H9 (cell line): ENCODE data around the gene PRELID1. TPM values are rescaled to one million over a fixed set of nuclear protein-coding genes. Genes with fewer than 3 reads are reported as not detected.

ENCODE experiments used
- DNase-seq: peaks from one replicate; pipeline ENCODE4 v3.0.0-alpha.2; 2017
- H2AFZ ChIP-seq: one replicate; pipeline ENCODE4 v1.6.1; 2013; ENCODE audit warnings: mild to moderate bottlenecking, low read length, control low read depth, moderate library complexity
- H2AK5ac ChIP-seq: 2 replicates; pipeline ENCODE4 v1.6.1; 2013; ENCODE audit warnings: low read length, control low read depth, mixed read lengths; ENCODE audit not compliant: insufficient read length
- H2BK120ac ChIP-seq: one replicate; pipeline ENCODE4 v1.6.1; 2013; ENCODE audit warnings: low read depth, mild to moderate bottlenecking, low read length, control low read depth, inconsistent platforms; ENCODE audit not compliant: poor library complexity, severe bottlenecking
- H2BK12ac ChIP-seq: 2 replicates; pipeline ENCODE4 v1.6.1; 2013; ENCODE audit warnings: low read length, control low read depth, mixed read lengths, low read depth; ENCODE audit not compliant: insufficient read length
- H2BK15ac ChIP-seq: 2 replicates; pipeline ENCODE4 v1.6.1; 2013; ENCODE audit warnings: low read depth, low read length, control low read depth
- H2BK20ac ChIP-seq: one replicate; pipeline ENCODE4 v1.6.1; 2013; ENCODE audit warnings: low read depth, mild to moderate bottlenecking, low read length, control low read depth, inconsistent platforms; ENCODE audit not compliant: poor library complexity, severe bottlenecking
- H2BK5ac ChIP-seq: 2 replicates; pipeline ENCODE4 v1.6.1; 2013; ENCODE audit warnings: low read length, control low read depth, mixed read lengths; ENCODE audit not compliant: insufficient read length
- H3K14ac ChIP-seq: 2 replicates; pipeline ENCODE4 v1.6.1; 2013; ENCODE audit warnings: low read length, control low read depth; ENCODE audit not compliant: insufficient read depth
- H3K18ac ChIP-seq: 2 replicates; pipeline ENCODE4 v1.6.1; 2013; ENCODE audit warnings: low read depth, mild to moderate bottlenecking, mixed read lengths, low read length, control low read depth; ENCODE audit not compliant: insufficient read length
- H3K23ac ChIP-seq: 2 replicates; pipeline ENCODE4 v1.6.1; 2013; ENCODE audit warnings: low read length, control low read depth, mixed read lengths, low read depth; ENCODE audit not compliant: insufficient read length
- H3K23me2 ChIP-seq: 2 replicates; pipeline ENCODE4 v1.6.1; 2013; ENCODE audit warnings: low read depth, mild to moderate bottlenecking, mixed read lengths, low read length, control low read depth; ENCODE audit not compliant: insufficient read length, poor library complexity, severe bottlenecking
- H3K27ac ChIP-seq: 2 replicates; pipeline ENCODE4 v1.5.1; 2013; ENCODE audit warnings: low read length, control low read depth, mixed read lengths, low read depth; ENCODE audit not compliant: insufficient read length
- H3K27me3 ChIP-seq: 2 replicates; pipeline ENCODE4 v1.6.1; 2013; ENCODE audit warnings: low read length, control low read depth, inconsistent platforms; ENCODE audit not compliant: insufficient read depth
- H3K4ac ChIP-seq: 2 replicates; pipeline ENCODE4 v1.6.1; 2013; ENCODE audit warnings: low read depth, mild to moderate bottlenecking, control low read depth, inconsistent platforms, low read length, moderate library complexity
- H3K4me1 ChIP-seq: 2 replicates; pipeline ENCODE4 v1.6.1; 2013; ENCODE audit warnings: low read length, control low read depth, inconsistent platforms; ENCODE audit not compliant: insufficient read depth
- H3K4me2 ChIP-seq: 2 replicates; pipeline ENCODE4 v1.6.1; 2013; ENCODE audit warnings: low read length, control low read depth, mixed read lengths; ENCODE audit not compliant: insufficient read length, insufficient read depth
- H3K56ac ChIP-seq: 2 replicates; pipeline ENCODE4 v1.6.1; 2013; ENCODE audit warnings: low read depth, mild to moderate bottlenecking, mixed read lengths, low read length, control low read depth; ENCODE audit not compliant: insufficient read length
- H3K79me1 ChIP-seq: 2 replicates; pipeline ENCODE4 v1.6.1; 2013; ENCODE audit warnings: low read depth, mild to moderate bottlenecking, moderate library complexity, low read length, control low read depth, inconsistent platforms; ENCODE audit not compliant: insufficient read depth, poor library complexity, severe bottlenecking
- H3K79me2 ChIP-seq: 2 replicates; pipeline ENCODE4 v1.6.1; 2013; ENCODE audit warnings: low read length, control low read depth, inconsistent platforms; ENCODE audit not compliant: insufficient read depth
- H3K9ac ChIP-seq: 2 replicates; pipeline ENCODE4 v1.6.1; 2013; ENCODE audit warnings: low read length, control low read depth, mixed read lengths; ENCODE audit not compliant: insufficient read length; ENCODE audit errors: extremely low read depth
- H3K9me3 ChIP-seq: one replicate; pipeline ENCODE4 v1.6.1; 2013; ENCODE audit warnings: low read depth, low read length, inconsistent platforms; ENCODE audit not compliant: control insufficient read depth
- H3T11ph ChIP-seq: one replicate; pipeline ENCODE4 v1.6.1; 2013; ENCODE audit warnings: mild to moderate bottlenecking, low read length, control low read depth, inconsistent platforms
- H4K20me1 ChIP-seq: one replicate; pipeline ENCODE4 v1.6.1; 2013; ENCODE audit not compliant: control insufficient read depth, insufficient read length, insufficient read depth
- H4K5ac ChIP-seq: 2 replicates; pipeline ENCODE4 v1.6.1; 2013; ENCODE audit warnings: low read depth, mild to moderate bottlenecking, mixed read lengths, low read length, control low read depth; ENCODE audit not compliant: insufficient read length
- H4K8ac ChIP-seq: replicated peaks from 2 replicates; pipeline ENCODE4 v1.6.1; 2013; ENCODE audit warnings: low read length, control low read depth, mixed read lengths, low read depth; ENCODE audit not compliant: insufficient read length
- H4K91ac ChIP-seq: 2 replicates; pipeline ENCODE4 v1.6.1; 2013; ENCODE audit warnings: low read depth, mild to moderate bottlenecking, moderate library complexity, mixed read lengths, low read length, control low read depth; ENCODE audit not compliant: insufficient read length
- H3K27ac Mint-ChIP-seq, 3 experiments: 2 replicates in 2 of 3; 3 replicates in 1 of 3; pipeline ENCODE4 v1.8.0; 2020 to 2021; ENCODE audit warnings: mixed read lengths in 3 of 3, mild to moderate bottlenecking in 1 of 3, moderate library complexity in 1 of 3
- H3K27me3 Mint-ChIP-seq: 2 replicates; pipeline ENCODE4 v1.8.0; 2021; ENCODE audit warnings: low read depth, mild to moderate bottlenecking, moderate library complexity, mixed read lengths
- H3K36me3 Mint-ChIP-seq, 3 experiments: 2 replicates in 2 of 3; 3 replicates in 1 of 3; pipeline ENCODE4 v1.8.0; 2020 to 2021; ENCODE audit warnings: low read depth in 3 of 3, mixed read lengths in 3 of 3; ENCODE audit not compliant: insufficient read depth in 1 of 3
- H3K4me1 Mint-ChIP-seq, 2 experiments: 2 replicates each; pipeline ENCODE4 v1.8.0; 2020; ENCODE audit warnings: mixed read lengths in 2 of 2
- H3K4me3 Mint-ChIP-seq, 2 experiments: 2 replicates in 1 of 2; 3 replicates in 1 of 2; pipeline ENCODE4 v1.8.0; 2020 to 2021; ENCODE audit warnings: mild to moderate bottlenecking in 2 of 2, mixed read lengths in 2 of 2, moderate library complexity in 1 of 2
- H3K9me3 Mint-ChIP-seq, 2 experiments: 2 replicates in 1 of 2; 3 replicates in 1 of 2; pipeline ENCODE4 v1.8.0; 2020; ENCODE audit warnings: mild to moderate bottlenecking in 2 of 2, mixed read lengths in 2 of 2, moderate library complexity in 1 of 2
- CTCF ChIP-seq: fragments of 200-600 bp; sonication (generic); conservative IDR thresholded peaks from 3 replicates; pipeline ENCODE4 v1.8.0; 2021; ENCODE audit warnings: antibody characterized with exemption, mild to moderate bottlenecking
- WGBS: extraction: QIAGEN DNeasy Blood & Tissue Kit; methylation state at CpG from one replicate; pipeline ENCODE4 v1.1.7; 2013; ENCODE audit warnings: missing lambda C conversion rate, low lambda C conversion rate, mixed read lengths; ENCODE audit not compliant: insufficient read length; ENCODE audit errors: extremely low coverage; 5-methylcytosine and 5-hydroxymethylcytosine counted together
- total RNA-seq: library from RNA; stranded (reverse); gene quantifications from 2 replicates; pipeline ENCODE4 v1.2.1, GENCODE V29; 2021

PRELID1 gene
- total RNA-seq, 1 experiment from 2014 or later = 213 TPM

- H2AFZ ChIP-seq = no peak overlapping the region
- H3K4me2 ChIP-seq = no peak overlapping the region
- H3K23me2 ChIP-seq = no peaks in the 10 kb centered on the region
- no peak overlapping the region for H3K14ac ChIP-seq
- no peak overlapping the region for H3K18ac ChIP-seq
- no peak overlapping the region for H4K5ac ChIP-seq
- no peak overlapping the region for H2BK15ac ChIP-seq
- H2BK5ac ChIP-seq = no peak overlapping the region
- H3K23ac ChIP-seq = no peak overlapping the region
- H3K27ac ChIP-seq = no peak overlapping the region
- H4K8ac ChIP-seq = no peak overlapping the region
- no peaks in the 10 kb centered on the region for H4K20me1 ChIP-seq
- no CpG with 5 or more reads among the region's 7 CpGs for WGBS
- H3K36me3 Mint-ChIP-seq = peaks cover 21 to 74% (median 63%) of the 10 kb centered on the region in 3 experiments; a peak in 6 of 7 replicates
- no peak overlapping the region for H2AK5ac ChIP-seq
- no peak for DNase-seq
- no peak overlapping the region for H3K56ac ChIP-seq
- H3K9me3 Mint-ChIP-seq = no peaks in the 10 kb centered on the region
- H2BK12ac ChIP-seq = no peak overlapping the region
- no peaks in the 10 kb centered on the region; the same call in 1 of the 2 replicates for H3K27me3 Mint-ChIP-seq
- peaks cover 9 to 18% of the 10 kb centered on the region in 2 experiments for H3K4me1 Mint-ChIP-seq
- H4K91ac ChIP-seq = no peak overlapping the region
- H3K4me1 ChIP-seq = peaks cover 6% of the 10 kb centered on the region; the same call in 1 of the 2 replicates
- no peak overlapping the region for H2BK20ac ChIP-seq
- no peaks in the 10 kb centered on the region; the same call in 1 of the 2 replicates for H3K79me2 ChIP-seq
- no peaks in the 10 kb centered on the region for H3K79me1 ChIP-seq
- no peak overlapping the region for H3T11ph ChIP-seq
- H3K9ac ChIP-seq = no peak overlapping the region
- no peaks in the 10 kb centered on the region for H3K27me3 ChIP-seq
- H3K27ac Mint-ChIP-seq = peak overlapping the region in 2 of 3 experiments; percentile 45 to 93; a peak in 2 of 7 replicates
- no peak for TF ChIP-seq CTCF
- no peaks in the 10 kb centered on the region for H3K9me3 ChIP-seq
- no peak overlapping the region for H2BK120ac ChIP-seq
- no peak overlapping the region for H3K4ac ChIP-seq
- no peak overlapping the region for H3K4me3 Mint-ChIP-seq
Measured at GRCh38 chr5:177335701-177336065, 32.1 kb downstream of the PRELID1 start.
